ENCODE measurements around the gene DNM2.

The DNM2 gene

GRCh38 chr19:10870955-10871603 is 153.2 kb downstream of the DNM2 start, which contains the start of gene CARM1:
Gene CARM1, plus strand, starts transcription at chr19:10871553. Its CDS starts 150 bp downstream, at chr19:10871703.
- Histone ChIP-seq H2AFZ (ENCODE audit: low read depth, low read length) (peak within 1 kb of the TSS; percentile 21; the same call in 1 of the 2 replicates), H3K9me3 (ENCODE audit: insufficient read depth, low read length) (no peaks in the 10 kb centered on the region), H3K4me2 (ENCODE audit: low read length) (peak within 1 kb of the TSS; percentile 92), H3K36me3 (replicated peaks; ENCODE audit: low read depth, low read length) (peaks cover 3% of the 10 kb centered on the region), H4K20me1 (ENCODE audit: insufficient read depth, low read length) (0 out of 2 replicates have a peak, but pooled peaks cover 2% of the 10 kb centered on the region), H3K4me3 (ENCODE audit: low read length) (peak within 1 kb of the TSS; percentile 87), H3K27ac (ENCODE audit: low read length) (peak within 1 kb of the TSS; percentile 64), H3K4me1 (ENCODE audit: low read length) (peaks cover 53% of the 10 kb centered on the region), H3K79me2 (ENCODE audit: low read length) (peaks cover 45% of the 10 kb centered on the region), H3K27me3 (ENCODE audit: low read depth, low read length) (no peaks in the 10 kb centered on the region), H3K9ac (ENCODE audit: low read length) (peak within 1 kb of the TSS; percentile 89)
- TF ChIP-seq CTCF (IDR thresholded peaks at IDR 0.05; ENCODE audit: low read depth, low read length) (peak; percentile 50), EZH2phosphoT487 (IDR thresholded peaks at IDR 0.05; ENCODE audit: low read depth) (no peak)

DNA sequence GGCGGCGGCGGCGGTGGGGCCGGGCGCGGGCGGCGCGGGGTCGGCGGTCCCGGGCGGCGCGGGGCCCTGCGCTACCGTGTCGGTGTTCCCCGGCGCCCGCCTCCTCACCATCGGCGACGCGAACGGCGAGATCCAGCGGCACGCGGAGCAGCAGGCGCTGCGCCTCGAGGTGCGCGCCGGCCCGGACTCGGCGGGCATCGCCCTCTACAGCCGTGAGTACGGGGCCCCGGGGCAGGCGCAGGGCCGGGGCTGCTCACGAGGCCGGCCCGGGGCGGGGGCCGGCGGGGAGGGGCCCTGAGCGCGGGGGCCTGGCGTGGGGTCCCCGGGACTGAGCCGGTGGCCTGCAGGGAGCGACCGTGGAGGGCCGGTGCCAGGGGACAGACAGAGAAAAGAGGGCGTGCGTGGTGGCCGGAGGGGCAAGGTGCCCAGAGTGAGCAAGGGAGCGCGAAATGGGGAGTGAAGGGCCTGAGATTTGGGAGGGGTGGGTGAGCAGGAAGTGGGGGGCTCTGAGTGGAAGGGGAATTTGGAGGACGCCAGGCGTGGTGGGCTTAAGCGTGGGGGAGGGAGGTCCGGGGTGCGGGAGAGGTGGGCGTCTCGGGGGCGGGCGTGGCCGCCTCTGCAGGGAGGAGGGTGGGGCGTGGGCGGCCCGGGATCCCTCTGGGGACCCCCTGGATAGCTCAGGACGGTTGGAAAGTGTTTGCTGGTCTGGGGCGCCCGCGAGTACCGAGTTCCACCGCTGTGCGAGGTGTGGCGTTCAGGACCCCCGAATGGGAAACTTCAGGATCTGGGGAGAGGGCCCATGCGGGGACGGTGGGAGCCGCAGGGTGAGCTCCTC is 154.0 kb downstream of the DNM2 start:
- Histone ChIP-seq H3K4me3 (ENCODE audit: low read length) (peak overlapping the region; percentile 87), H3K36me3 (replicated peaks; ENCODE audit: low read depth, low read length) (peaks cover 3% of the 10 kb centered on the region), H2AFZ (ENCODE audit: low read depth, low read length) (no peak overlapping the region), H3K4me2 (ENCODE audit: low read length) (peak overlapping the region; percentile 92), H3K79me2 (ENCODE audit: low read length) (peaks cover 54% of the 10 kb centered on the region), H3K9ac (ENCODE audit: low read length) (peak overlapping the region; percentile 89), H3K4me1 (ENCODE audit: low read length) (peaks cover 60% of the 10 kb centered on the region), H3K27ac (ENCODE audit: low read length) (peak overlapping the region; percentile 64), H3K9me3 (ENCODE audit: insufficient read depth, low read length) (no peaks in the 10 kb centered on the region), H3K27me3 (ENCODE audit: low read depth, low read length) (no peaks in the 10 kb centered on the region), H4K20me1 (ENCODE audit: insufficient read depth, low read length) (0 out of 2 replicates have a peak, but pooled peaks cover 2% of the 10 kb centered on the region)
- TF ChIP-seq CTCF (IDR thresholded peaks at IDR 0.05; ENCODE audit: low read depth, low read length) (no peak), EZH2phosphoT487 (IDR thresholded peaks at IDR 0.05; ENCODE audit: low read depth) (no peak)

- TF ChIP-seq CTCF (IDR thresholded peaks at IDR 0.05; ENCODE audit: low read depth, low read length) (no peak), EZH2phosphoT487 (IDR thresholded peaks at IDR 0.05; ENCODE audit: low read depth) (no peak)
- no peaks in the 10 kb centered on the region for H3K27me3 ChIP-seq (ENCODE audit: low read depth, low read length)
- peak overlapping the region; percentile 89 for H3K9ac ChIP-seq (ENCODE audit: low read length)
- 0 out of 2 replicates have a peak, but pooled peaks cover 2% of the 10 kb centered on the region for H4K20me1 ChIP-seq (ENCODE audit: insufficient read depth, low read length)
- peak overlapping the region; percentile 92 for H3K4me2 ChIP-seq (ENCODE audit: low read length)
- H3K9me3 ChIP-seq (ENCODE audit: insufficient read depth, low read length), result no peaks in the 10 kb centered on the region
- peak overlapping the region; percentile 64 for H3K27ac ChIP-seq (ENCODE audit: low read length)
- H3K4me1 ChIP-seq (ENCODE audit: low read length), result peaks cover 60% of the 10 kb centered on the region
- H2AFZ ChIP-seq (ENCODE audit: low read depth, low read length), result no peak overlapping the region
- H3K79me2 ChIP-seq (ENCODE audit: low read length), result peaks cover 61% of the 10 kb centered on the region
- peaks cover 3% of the 10 kb centered on the region for H3K36me3 ChIP-seq (replicated peaks; ENCODE audit: low read depth, low read length)
- peak overlapping the region; percentile 87 for H3K4me3 ChIP-seq (ENCODE audit: low read length)
These were observed 154.7 kb downstream of the DNM2 start for GRCh38 chr19:10872546-10873107.

- no peaks in the 10 kb centered on the region for H3K9me3 ChIP-seq (ENCODE audit: insufficient read depth, low read length)
- H2AFZ ChIP-seq (ENCODE audit: low read depth, low read length), result no peak overlapping the region
- H4K20me1 ChIP-seq (ENCODE audit: insufficient read depth, low read length), result 0 out of 2 replicates have a peak, but pooled peaks cover 2% of the 10 kb centered on the region
- H3K9ac ChIP-seq (ENCODE audit: low read length), result no peak overlapping the region
- H3K27ac ChIP-seq (ENCODE audit: low read length), result no peak overlapping the region
- peaks cover 75% of the 10 kb centered on the region for H3K79me2 ChIP-seq (ENCODE audit: low read length)
- H3K4me3 ChIP-seq (ENCODE audit: low read length), result no peak overlapping the region
- peaks cover 3% of the 10 kb centered on the region for H3K36me3 ChIP-seq (replicated peaks; ENCODE audit: low read depth, low read length)
- no peak overlapping the region for H3K4me2 ChIP-seq (ENCODE audit: low read length)
- TF ChIP-seq EZH2phosphoT487 (IDR thresholded peaks at IDR 0.05; ENCODE audit: low read depth) (no peak), CTCF (IDR thresholded peaks at IDR 0.05; ENCODE audit: low read depth, low read length) (no peak)
- H3K27me3 ChIP-seq (ENCODE audit: low read depth, low read length), result no peaks in the 10 kb centered on the region
- H3K4me1 ChIP-seq (ENCODE audit: low read length), result peaks cover 60% of the 10 kb centered on the region
These were observed 156.1 kb downstream of the DNM2 start for GRCh38 chr19:10874024-10874423.

Measured in OCI-LY3 (cell line).